CD4-positive, alpha-beta T cell treated with Interleukin-2 at 100 ng/mL for 4 hours (primary cell): ENCODE measurements around the gene CREBL2.

Experiments used
- DNase-seq: peaks from one replicate; pipeline ENCODE4 v3.0.0-alpha.2; 2020; ENCODE audit warnings: low spot score

Gene CREBL2

GRCh38 chr12:12681061-12681765 is 69.5 kb downstream of the CREBL2 start:
- DNase-seq: no peak

DNA sequence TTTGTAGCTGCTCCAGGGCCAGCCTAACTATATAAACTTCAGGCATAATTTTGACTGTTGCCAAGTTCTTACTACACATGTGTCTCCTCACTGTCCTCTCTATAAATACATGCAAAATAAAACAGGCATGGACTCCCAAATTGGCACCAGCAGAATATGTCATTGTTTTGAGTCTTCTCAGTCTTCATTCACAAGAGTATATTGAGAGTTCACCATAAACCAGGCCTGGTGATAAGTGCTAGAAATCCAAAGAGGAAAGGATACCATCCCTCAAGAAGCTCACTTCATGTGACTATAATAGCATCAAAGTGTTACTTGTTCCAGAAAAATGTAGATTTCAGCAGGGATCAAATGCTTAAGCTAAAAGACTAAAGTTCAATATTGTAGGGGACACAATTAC is 70.6 kb downstream of the CREBL2 start:
- DNase-seq: no peak

DNA sequence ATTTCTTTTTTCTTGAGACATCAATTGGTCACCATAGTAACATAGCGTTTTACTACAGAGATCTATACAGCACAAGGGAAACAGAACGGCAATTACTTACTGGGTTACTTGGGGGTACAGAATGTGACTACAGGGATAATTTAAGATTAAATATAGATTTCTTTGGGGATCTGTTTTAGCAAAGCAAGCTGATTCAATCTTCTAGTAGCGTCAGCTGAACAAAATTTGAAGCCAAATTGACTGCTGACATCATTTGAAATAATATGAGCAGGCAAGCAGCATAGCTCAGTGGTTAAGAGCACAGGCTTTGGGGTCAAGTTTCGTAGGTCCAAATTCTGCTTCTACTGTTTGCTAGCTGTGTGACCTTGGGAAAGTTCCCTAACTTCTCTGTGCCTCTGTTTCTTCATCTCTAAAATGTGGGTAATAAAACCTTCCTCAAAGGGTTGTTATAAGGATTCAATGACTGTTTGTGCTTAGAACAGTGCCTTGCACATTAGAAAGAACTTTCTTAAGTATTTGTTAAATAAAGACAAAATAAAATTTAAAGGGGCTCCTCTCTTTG is 71.5 kb downstream of the CREBL2 start:
- no peak for DNase-seq

GRCh38 chr12:12683725-12684124 is 72.0 kb downstream of the CREBL2 start:
- DNase-seq: no peak

DNA sequence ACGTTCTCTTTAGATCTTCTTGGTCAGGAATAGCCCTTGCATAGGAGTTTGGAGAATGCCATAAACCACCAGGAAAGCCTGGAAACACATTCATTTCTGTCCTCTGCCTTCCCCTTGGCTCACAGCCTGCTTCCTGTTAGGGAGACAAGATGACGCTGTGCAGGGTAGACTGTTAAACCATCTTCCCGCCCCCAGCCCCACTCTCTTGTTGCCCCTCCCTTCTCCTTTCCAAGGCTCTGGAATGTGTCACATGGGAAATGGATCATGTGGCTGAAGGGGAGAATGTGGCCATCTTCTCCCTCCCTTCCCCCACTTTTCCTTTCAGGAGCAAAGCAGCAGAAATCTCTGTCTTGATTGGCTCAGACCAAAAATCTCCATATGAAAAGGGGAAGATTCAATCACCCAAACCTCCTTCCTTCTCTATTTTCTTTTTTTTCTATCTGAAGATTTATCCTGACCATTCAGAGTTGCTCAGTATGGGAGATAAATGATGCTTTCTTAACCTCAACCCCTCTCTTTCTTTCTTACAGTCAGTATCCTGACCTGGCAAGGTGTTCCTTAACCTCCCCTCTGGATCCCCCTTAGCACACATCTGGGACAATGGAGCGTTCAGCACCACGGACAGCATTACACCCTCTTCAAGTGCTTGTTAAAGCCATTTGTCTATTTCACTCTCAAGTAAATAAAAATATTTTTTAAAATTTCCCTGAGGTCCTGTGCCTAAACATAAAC is 72.9 kb downstream of the CREBL2 start:
- DNase-seq: no peak

DNA sequence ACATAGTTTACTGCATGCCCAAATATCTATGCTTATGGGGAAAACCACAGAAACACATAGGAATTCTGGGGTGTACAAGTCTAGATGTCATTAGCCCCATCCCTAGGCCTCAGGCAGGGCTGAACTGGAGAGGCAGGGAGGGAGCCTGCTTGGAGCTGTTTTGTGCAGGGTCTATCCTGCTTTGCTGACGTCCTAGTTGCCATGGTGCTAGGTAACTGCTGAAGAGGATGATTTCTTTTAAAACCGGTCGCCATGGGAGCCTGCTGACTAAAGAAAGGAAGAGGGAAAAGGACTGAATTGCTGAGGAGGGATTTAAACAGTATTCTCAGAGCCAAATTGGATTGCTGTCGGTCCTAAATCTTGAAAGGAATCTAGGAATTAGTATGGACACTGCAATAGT is 73.6 kb downstream of the CREBL2 start:
- DNase-seq: no peak

DNA sequence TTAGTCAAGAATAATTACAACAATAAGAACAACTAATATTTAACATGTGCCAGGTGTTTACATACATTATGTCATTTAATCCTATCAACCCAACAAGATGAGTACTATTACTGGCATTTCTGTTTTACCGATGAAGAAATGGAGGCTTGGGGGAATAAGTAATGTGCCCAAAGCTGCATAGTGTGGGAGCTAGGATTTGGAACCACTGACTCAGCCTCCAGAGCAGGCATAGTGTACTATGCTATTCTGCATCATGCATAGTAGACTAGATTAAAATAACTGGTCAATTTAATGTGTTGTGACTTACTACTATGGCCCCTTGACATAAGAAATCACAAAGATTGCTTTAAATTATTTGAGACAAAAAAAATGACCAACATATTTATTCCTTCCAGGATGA is 74.8 kb downstream of the CREBL2 start:
- DNase-seq: no peak

DNA sequence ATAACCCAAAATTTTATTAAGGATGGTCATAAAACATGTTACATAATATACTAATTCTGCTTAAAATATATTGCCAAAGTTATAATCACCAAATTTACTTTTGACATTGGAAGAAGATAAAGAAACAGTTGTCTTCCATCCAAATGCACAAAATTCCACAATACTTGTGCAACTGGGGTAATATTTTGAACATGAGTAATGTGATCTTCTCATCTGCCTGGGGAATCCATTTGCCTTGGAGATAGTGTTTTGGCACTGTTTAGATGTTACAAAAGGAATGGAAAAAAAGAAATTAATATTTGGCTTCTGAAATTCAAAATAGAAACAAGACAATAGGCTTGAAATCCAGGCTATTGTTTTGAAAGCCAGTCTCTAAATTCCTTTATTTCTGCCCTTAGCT is 75.2 kb downstream of the CREBL2 start:
- DNase-seq: no peak

- no peak for DNase-seq
Measured at GRCh38 chr12:12689647-12690300, 78.1 kb downstream of the CREBL2 start.

DNA sequence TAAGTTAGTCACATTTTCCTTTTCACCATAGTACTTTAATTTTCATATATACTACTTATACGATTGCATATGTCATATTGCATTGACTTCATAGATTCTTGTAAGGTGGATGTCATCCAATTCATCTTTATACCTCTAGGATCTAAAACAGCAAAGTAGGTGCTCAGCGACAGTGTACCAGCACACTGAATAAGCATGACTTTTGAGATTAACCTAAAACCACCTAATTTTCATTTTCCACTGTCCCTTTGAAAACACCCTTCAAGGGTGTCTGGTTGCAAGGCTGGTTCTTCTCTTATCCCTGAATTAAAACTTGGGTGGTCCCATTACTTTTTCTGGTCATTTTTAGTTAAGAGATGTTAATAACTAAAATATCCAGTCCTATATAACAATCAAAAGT is 79.9 kb downstream of the CREBL2 start:
- no peak for DNase-seq

- no peak for DNase-seq
Measured at GRCh38 chr12:12693111-12693671, 81.5 kb downstream of the CREBL2 start.
